ENCODE results near the gene FDX1.

FDX1 gene

GRCh38 chr11:110447343-110447742 lies 17.6 kb downstream of the FDX1 start:
- TF ChIP-seq SPI1 (IDR thresholded peaks at IDR 0.05; ENCODE audit: borderline replicate concordance, low read depth) (peak; percentile 56; the same call in 1 of the 2 replicates), POLR2AphosphoS5 (IDR thresholded peaks at IDR 0.05; ENCODE audit: low read depth) (no peak), REST (IDR thresholded peaks at IDR 0.05; ENCODE audit: insufficient replicate concordance, low read depth) (no peak)

GRCh38 chr11:110447897-110448745 lies 18.4 kb downstream of the FDX1 start:
- DNase-seq (ENCODE audit: low read depth in 1 of 2, low spot score in 1 of 2) = no peak
- no peak overlapping the region for H3K4me3 ChIP-seq (replicated peaks; ENCODE audit: insufficient read depth, low read length)
- TF ChIP-seq SPI1 (IDR thresholded peaks at IDR 0.05; ENCODE audit: borderline replicate concordance, low read depth) = no peak
- no peak for TF ChIP-seq REST (IDR thresholded peaks at IDR 0.05; ENCODE audit: insufficient replicate concordance, low read depth)
- no peak for TF ChIP-seq GABPA (IDR thresholded peaks at IDR 0.05; ENCODE audit: low read depth)
- no peak for TF ChIP-seq CTCF (IDR thresholded peaks at IDR 0.05; ENCODE audit: insufficient read depth, low read length)
- TF ChIP-seq POLR2AphosphoS5 (IDR thresholded peaks at IDR 0.05; ENCODE audit: low read depth) = no peak
- H3K27me3 ChIP-seq (ENCODE audit: insufficient read depth, poor library complexity, severe bottlenecking) = no peaks in the 10 kb centered on the region
- no peak overlapping the region for H3K27ac ChIP-seq (replicated peaks)

More at GRCh38 chr11:110447343-110447742, 17.6 kb downstream of the FDX1 start:
- H3K27me3 ChIP-seq (ENCODE audit: insufficient read depth, poor library complexity, severe bottlenecking) = no peaks in the 10 kb centered on the region
- DNase-seq (ENCODE audit: low read depth in 1 of 2, low spot score in 1 of 2) = no peak
- H3K27ac ChIP-seq (replicated peaks) = no peak overlapping the region
- no peak overlapping the region for H3K4me3 ChIP-seq (replicated peaks; ENCODE audit: insufficient read depth, low read length)

GRCh38 chr11:110450246-110450645 lies 20.5 kb downstream of the FDX1 start:
- no peak for DNase-seq (ENCODE audit: low read depth in 1 of 2, low spot score in 1 of 2)
- H3K27ac ChIP-seq (replicated peaks) = no peak overlapping the region
- TF ChIP-seq CTCF (IDR thresholded peaks at IDR 0.05; ENCODE audit: insufficient read depth, low read length) (no peak), REST (IDR thresholded peaks at IDR 0.05; ENCODE audit: insufficient replicate concordance, low read depth) (no peak), POLR2AphosphoS5 (IDR thresholded peaks at IDR 0.05; ENCODE audit: low read depth) (no peak), SPI1 (IDR thresholded peaks at IDR 0.05; ENCODE audit: borderline replicate concordance, low read depth) (no peak), GABPA (IDR thresholded peaks at IDR 0.05; ENCODE audit: low read depth) (no peak)

More at GRCh38 chr11:110450246-110450645, 20.5 kb downstream of the FDX1 start:
- Histone ChIP-seq H3K27me3 (ENCODE audit: insufficient read depth, poor library complexity, severe bottlenecking) (no peaks in the 10 kb centered on the region), H3K4me3 (replicated peaks; ENCODE audit: insufficient read depth, low read length) (no peak overlapping the region)
